Osteocyte (in vitro differentiated cells): Measurements from ENCODE around the gene DDX56. TPM values are rescaled to one million over a fixed set of nuclear protein-coding genes. Genes with fewer than 3 reads are reported as not detected.
A peak's percentile ranks its signal among the peaks of the same experiment; 100 is the strongest.

ENCODE experiments used
- DNase-seq: peaks from one replicate; pipeline ENCODE4 v3.0.0; 2021; ENCODE audit warnings: mixed read lengths; ENCODE audit not compliant: unreplicated experiment; ENCODE audit errors: extremely low spot score
- H3K27ac Mint-ChIP-seq: one replicate; pipeline ENCODE4 v1.8.0; 2021; ENCODE audit warnings: mild to moderate bottlenecking, mixed read lengths; ENCODE audit not compliant: unreplicated experiment
- H3K27me3 Mint-ChIP-seq: one replicate; pipeline ENCODE4 v1.8.0; 2021; ENCODE audit warnings: mixed read lengths; ENCODE audit not compliant: unreplicated experiment
- H3K36me3 Mint-ChIP-seq: one replicate; pipeline ENCODE4 v1.8.0; 2021; ENCODE audit warnings: mixed read lengths; ENCODE audit not compliant: unreplicated experiment
- H3K4me1 Mint-ChIP-seq: one replicate; pipeline ENCODE4 v1.8.0; 2021; ENCODE audit warnings: mixed read lengths; ENCODE audit not compliant: unreplicated experiment
- H3K4me3 Mint-ChIP-seq: one replicate; pipeline ENCODE4 v1.8.0; 2021; ENCODE audit warnings: mild to moderate bottlenecking, moderate library complexity, mixed read lengths; ENCODE audit not compliant: unreplicated experiment
- H3K9me3 Mint-ChIP-seq: one replicate; pipeline ENCODE4 v1.8.0; 2021; ENCODE audit warnings: mixed read lengths; ENCODE audit not compliant: unreplicated experiment
- total RNA-seq: library from RNA; stranded (reverse); gene quantifications from 2 replicates; pipeline ENCODE4 v1.2.1, GENCODE V29; 2021
- TF ChIP-seq, protein P1 (sequence below): fragments of 200-600 bp; sonication (generic); IDR thresholded peaks from 2 replicates; pipeline ENCODE4 v1.5.0; 2021; ENCODE audit warnings: antibody characterized with exemption, mild to moderate bottlenecking, moderate library complexity

DDX56 gene
- total RNA-seq, 1 donor from 2014 or later, result 67.0 TPM

GRCh38 chr7:44581879-44582603 is 8.3 kb upstream of the DDX56 start, which contains the start of gene TMED4:
TSS of gene TMED4 (minus strand) at chr7:44582231. CDS start at chr7:44582206, 25 bp downstream.
- Mint-ChIP-seq H3K27me3 (no peaks in the 10 kb centered on the region), H3K9me3 (no peaks in the 10 kb centered on the region), H3K4me1 (peaks cover 24% of the 10 kb centered on the region), H3K27ac (peak within 1 kb of the TSS; percentile 96), H3K4me3 (peak within 1 kb of the TSS; percentile 89), H3K36me3 (peaks cover 12% of the 10 kb centered on the region)
- peak; percentile 100 for DNase-seq
- TF ChIP-seq, protein P1, sequence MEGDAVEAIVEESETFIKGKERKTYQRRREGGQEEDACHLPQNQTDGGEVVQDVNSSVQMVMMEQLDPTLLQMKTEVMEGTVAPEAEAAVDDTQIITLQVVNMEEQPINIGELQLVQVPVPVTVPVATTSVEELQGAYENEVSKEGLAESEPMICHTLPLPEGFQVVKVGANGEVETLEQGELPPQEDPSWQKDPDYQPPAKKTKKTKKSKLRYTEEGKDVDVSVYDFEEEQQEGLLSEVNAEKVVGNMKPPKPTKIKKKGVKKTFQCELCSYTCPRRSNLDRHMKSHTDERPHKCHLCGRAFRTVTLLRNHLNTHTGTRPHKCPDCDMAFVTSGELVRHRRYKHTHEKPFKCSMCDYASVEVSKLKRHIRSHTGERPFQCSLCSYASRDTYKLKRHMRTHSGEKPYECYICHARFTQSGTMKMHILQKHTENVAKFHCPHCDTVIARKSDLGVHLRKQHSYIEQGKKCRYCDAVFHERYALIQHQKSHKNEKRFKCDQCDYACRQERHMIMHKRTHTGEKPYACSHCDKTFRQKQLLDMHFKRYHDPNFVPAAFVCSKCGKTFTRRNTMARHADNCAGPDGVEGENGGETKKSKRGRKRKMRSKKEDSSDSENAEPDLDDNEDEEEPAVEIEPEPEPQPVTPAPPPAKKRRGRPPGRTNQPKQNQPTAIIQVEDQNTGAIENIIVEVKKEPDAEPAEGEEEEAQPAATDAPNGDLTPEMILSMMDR, result no peak

DNA sequence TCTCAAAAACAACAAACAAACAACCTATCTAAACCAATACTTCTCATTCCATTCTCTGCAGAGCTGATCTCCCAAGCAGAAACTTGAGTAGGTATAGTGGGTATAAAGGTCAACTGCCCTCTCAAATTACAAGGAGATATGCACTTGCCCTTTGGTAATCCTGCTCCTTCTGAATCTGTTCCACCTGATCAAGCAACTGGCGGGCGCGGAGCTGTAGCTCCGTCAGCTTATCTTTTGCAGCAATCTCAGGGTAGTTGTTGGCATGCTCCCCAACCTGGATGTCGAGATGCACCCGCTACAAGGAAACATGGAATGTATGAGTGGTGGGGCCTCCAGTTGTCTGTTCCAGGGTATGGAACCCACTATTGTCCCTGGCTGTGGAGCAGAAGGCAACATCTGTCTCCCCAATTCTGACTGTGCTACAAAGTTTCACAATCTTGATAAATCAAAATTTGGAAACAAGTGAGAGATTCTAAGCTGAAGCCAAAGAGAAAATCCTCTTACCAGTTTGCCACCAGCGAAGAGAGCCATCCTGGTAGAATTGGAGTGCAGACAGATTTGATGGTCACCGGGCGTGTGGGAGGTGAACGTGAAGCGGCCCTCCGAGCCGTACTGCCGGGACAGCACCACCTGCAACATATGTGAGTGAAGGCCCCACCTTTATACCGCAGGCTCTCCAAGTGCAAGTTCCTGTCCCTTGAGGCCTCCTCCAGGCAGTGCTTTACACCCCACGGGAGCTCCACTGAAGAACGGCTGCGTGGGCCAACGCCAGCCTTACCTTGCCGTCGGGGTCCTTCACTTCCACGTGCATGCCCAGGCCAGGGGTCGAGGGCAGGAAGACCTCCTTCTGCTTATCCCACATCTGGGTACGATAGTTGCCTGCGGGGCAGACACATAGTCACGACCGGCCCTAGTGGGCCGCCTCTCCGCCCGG is 7.5 kb upstream of the DDX56 start:
- Mint-ChIP-seq H3K27ac (peak overlapping the region; percentile 57), H3K27me3 (no peaks in the 10 kb centered on the region), H3K9me3 (no peaks in the 10 kb centered on the region), H3K4me1 (peaks cover 24% of the 10 kb centered on the region), H3K4me3 (peak overlapping the region; percentile 89), H3K36me3 (peaks cover 13% of the 10 kb centered on the region)
- no peak for DNase-seq
- TF ChIP-seq, protein P1, result no peak

- H3K4me3 Mint-ChIP-seq, result no peak overlapping the region
- H3K9me3 Mint-ChIP-seq, result no peaks in the 10 kb centered on the region
- H3K4me1 Mint-ChIP-seq, result peaks cover 40% of the 10 kb centered on the region
- no peaks in the 10 kb centered on the region for H3K27me3 Mint-ChIP-seq
- H3K27ac Mint-ChIP-seq, result no peak overlapping the region
- TF ChIP-seq, protein P1, result no peak
- peaks cover 32% of the 10 kb centered on the region for H3K36me3 Mint-ChIP-seq
- no peak for DNase-seq
Observed at GRCh38 chr7:44576228-44576627, 2.5 kb upstream of the DDX56 start.

DNA sequence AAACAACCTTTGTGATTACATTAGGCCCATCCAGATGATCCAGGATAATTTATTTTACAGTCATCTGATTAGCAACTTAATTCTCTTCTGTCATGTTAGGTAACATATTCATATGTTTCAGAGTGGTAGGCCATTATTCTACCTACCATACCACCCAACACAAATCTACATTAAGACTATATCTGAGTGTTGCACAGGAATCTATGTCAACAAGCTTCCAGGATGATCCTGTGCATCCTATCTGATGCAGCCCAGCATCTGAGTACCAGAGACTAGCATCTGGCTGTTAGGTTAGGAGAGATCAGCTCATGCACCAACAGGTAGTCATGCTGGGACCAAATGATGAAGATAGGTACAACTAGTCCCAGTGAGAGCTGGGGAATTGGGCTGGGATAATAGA is 1.3 kb upstream of the DDX56 start:
- H3K27ac Mint-ChIP-seq, result peak overlapping the region; percentile 52
- H3K9me3 Mint-ChIP-seq, result no peaks in the 10 kb centered on the region
- no peaks in the 10 kb centered on the region for H3K27me3 Mint-ChIP-seq
- peaks cover 31% of the 10 kb centered on the region for H3K36me3 Mint-ChIP-seq
- no peak for DNase-seq
- peaks cover 35% of the 10 kb centered on the region for H3K4me1 Mint-ChIP-seq
- TF ChIP-seq, protein P1, result no peak
- peak overlapping the region; percentile 96 for H3K4me3 Mint-ChIP-seq
